AML-193 (cell line): Measurements from ENCODE around the gene MORF4L1.
"Not testable (repeated sequence)": the region's sequence is repeated elsewhere in the genome, so short reads cannot be mapped to it uniquely, and the experiment has no call there.

Experiments
- DNase-seq, 2 experiments: peaks; one replicate each; lab custom pipeline; 2025; lab: John Stamatoyannopoulos, UW

Gene MORF4L1, protein sequence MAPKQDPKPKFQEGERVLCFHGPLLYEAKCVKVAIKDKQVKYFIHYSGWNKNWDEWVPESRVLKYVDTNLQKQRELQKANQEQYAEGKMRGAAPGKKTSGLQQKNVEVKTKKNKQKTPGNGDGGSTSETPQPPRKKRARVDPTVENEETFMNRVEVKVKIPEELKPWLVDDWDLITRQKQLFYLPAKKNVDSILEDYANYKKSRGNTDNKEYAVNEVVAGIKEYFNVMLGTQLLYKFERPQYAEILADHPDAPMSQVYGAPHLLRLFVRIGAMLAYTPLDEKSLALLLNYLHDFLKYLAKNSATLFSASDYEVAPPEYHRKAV

DNA sequence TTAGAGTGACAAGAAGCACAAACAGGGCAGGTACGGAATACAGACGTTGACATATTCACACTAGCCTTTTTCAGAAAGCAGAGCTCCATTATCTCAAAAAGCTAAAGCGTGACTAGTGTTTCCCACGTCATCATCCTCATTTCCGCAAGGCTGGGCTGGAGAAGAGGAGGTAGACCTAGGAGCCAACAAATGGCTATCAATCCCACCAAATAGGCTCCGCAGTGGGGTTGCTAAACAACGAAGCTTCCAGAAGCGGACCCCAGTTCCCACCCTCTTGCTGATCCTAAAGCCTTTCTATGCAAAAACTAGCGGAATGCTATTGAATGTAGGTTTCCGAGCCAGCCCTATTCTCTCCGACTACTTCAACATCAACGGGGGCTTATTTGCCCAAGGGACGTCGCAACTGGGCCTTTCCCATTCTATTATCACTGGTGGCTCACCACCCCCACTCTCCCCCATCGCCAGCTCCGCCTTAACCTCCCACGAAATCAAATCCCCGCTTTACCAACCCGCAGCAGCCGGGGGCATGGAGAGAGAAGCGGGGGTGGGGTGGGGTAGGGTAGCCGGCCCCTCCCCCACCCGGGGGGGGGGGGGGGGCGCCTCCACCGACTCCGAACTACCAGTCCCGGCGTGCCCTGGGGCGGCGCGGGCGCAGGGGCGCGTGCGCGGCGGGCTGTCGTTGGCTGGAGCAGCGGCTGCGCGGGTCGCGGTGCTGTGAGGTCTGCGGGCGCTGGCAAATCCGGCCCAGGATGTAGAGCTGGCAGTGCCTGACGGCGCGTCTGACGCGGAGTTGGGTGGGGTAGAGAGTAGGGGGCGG, at the start of gene MORF4L1:
MORF4L1 (plus strand) TSS at position 736 of the 817 bp plus-strand sequence. CDS start 128 bp downstream, outside the sequence.
- peak; percentile 84 to 90 for DNase-seq

DNA sequence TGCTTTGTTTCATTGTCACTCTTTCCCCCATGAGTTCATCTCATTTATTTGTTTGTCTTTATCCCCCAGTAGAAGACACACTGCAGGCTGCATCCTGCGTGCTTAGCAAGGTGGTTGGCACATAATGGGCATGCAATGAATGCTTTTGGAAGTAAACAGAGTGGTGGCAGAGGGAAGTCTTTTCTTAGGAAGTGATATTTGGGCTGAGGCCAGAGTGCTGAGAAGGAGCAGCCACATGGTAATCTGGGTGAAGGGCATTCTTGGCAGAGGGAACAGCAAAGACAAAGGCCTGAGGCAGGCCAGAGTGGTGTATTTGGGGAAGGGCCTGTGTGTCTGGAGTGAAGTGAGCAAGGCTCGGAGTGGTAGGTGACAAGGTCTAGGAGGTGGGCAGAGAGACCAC, 43.8 kb upstream of the MORF4L1 start:
- DNase-seq, result no peak

DNA sequence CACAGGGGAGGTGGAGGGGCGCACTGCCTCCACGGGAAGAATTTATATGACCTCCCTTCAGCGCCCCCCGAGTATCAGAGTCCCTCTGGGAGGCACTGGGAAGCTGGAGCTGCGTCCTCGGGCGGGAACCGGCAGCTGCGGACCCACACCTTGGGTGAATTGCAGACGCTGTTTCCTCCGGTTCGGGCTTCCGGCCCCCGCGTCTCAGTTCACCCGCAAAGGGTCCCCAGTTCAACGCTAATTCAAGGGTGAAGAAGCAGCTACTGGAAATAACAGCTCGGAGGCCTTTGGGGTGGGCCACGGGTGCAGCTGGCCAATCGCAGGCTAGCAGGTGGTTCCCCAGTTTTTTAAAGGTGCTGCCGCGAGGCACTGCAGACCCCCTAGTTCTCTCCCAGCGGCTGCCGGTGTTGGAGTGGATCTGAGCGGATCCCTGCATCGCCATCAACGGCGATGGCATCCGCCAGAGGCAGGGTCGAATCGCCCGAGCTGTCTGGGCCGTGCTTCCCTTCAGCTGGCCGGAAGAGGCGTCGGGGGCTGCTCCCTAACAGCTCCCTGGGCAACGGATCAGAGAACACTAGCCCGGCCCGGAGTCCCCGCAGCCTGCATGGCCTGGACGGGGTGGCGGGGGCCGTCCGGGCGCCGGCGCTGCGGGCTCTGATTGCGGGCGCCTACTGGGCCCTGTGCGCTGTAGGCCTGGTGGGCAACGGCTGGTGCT, 42.0 kb upstream of the MORF4L1 start:
- DNase-seq, result no peak

DNA sequence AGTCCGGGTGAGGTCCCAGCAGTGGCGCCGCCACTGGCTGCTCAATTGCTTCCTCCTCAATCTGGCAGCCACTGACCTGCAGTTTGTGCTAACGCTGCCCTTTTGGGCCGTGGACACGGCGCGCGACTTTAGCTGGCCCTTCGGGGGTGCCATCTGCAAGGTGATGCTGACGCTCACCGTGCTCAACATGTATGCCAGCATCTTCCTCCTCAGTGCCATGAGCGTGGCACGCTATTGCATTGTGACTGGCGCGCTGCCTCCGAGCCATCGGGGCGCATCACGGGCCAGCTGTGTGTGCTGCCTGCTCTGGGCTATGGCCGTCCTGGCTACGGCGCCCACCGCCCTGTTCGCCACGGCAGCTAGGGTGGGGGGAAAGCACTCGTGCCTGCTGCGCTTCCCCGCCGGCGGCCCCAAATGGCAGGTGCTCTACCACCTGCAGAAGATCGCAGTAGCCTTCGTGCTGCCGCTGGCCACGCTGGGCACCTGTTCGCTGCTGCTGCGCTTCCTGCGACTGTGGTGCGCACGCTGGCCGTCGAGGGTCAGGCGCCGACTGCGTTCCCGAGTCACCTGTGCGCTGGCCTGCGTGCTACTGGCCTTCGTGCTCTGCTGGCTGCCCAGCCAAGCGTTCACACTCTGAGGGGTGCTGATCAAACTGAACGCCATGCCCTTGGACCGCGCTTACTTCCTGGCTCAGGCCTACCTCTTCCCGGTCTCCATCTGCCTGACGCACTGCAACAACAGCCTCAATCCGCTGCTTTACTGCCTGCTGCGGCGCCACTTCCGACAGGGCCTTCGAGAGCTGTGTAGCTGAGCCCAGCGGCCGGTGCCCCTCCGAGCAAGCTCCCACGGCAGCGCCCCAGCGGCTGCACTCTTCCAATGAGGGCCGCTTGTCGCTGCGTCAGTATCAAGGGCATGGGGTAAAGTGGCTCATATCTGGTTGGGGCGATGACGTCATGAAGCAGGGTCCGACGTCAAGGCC, 41.2 kb upstream of the MORF4L1 start:
- DNase-seq, result no peak

DNA sequence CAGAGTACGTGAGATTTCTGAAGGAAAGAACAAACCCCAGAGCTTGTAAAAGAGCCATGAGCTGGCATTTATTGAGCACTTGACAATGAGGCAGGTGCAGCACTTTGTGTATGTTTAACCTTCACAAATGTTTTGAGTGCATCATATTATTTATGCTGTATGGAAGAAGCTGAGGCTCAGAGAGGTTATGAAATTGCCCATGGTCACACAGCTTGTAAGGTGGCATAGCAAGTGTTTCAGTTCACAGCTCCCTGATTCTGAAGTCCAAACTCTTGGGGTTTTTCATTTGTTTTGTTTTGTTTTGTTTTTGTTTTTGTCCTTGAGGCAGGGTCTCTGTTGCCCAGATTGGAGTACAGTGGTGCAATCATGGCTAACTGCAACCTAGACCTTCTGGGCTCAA, 36.4 kb upstream of the MORF4L1 start:
- no peak for DNase-seq

DNA sequence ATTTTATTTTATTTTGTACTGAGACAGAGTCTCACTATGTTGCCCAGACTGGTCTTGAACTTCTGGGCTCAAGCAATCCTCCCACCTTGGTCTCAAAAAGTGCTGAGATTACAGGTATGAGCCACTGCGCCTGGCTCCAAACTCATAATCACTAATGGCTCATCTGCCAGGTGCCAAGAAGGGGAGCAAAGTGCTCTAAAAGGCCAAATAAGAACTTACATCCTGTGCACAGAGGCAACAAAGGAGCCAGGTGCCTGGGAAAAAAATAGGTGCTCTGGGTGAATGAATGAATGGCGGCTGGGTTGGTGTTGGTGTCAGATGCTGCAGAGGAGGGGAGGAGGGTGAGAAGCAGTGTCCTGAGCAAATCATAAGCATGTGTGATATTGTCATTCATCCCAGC, 35.6 kb upstream of the MORF4L1 start:
- no peak for DNase-seq

DNA sequence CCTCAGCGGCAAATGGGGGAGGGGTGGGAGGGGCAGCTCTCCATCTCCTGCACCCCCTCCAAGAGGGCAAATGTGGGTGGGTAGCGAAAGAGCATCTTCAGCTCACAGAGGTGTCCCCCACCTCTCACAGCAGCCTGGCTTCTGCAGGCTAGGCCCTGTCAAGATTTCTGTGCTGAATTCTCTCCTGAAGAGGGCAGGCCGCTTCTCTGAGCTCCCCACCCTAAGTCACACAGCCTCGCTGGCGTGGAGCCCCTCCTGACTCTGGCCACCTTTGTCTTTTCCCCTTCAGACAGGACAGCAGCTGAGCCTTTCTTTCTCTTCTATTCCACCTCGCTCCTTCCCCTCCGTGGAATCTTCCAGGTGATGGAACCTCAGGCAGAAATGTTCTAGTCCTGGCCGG, 35.1 kb upstream of the MORF4L1 start:
- no peak for DNase-seq

DNA sequence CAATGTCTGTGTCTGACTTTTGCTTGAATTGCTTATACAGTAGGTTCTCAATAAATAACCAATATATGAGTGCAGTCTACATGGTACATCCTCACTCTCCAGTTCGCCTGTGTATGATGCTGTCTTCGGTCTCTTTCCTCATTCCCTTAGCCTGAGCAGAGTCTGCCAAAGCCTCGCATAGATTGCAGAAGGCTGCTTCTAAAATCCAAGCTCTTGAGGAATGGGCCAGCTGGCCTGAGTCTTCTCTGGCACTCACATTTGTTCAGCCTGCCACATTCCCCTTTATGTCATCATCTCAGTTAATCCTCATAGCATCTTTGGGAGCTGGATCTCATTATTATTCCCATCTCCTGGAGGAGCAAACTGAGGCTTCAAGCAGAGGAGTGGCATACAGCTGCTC, 34.2 kb upstream of the MORF4L1 start:
- no peak for DNase-seq

DNA sequence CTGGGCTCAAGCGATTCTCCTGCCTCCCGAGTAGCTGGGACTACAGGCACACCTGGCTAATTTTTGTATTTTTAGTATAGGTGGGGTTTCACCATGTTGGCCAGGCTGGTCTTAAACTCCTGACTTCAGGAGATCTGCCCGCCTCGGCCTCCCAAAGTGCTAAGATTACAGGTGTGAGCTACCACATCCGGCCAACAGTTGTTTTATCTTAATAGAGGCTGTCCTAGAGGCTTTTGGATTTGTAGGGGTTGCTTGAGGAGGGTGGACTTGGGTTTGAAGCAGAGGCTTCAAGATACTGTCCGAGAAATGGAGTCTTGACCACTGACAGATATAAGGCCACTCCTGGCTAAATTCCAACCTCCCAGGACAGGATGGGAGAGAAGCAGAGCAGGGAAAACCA, 33.5 kb upstream of the MORF4L1 start:
- not testable (repeated sequence) for DNase-seq

DNA sequence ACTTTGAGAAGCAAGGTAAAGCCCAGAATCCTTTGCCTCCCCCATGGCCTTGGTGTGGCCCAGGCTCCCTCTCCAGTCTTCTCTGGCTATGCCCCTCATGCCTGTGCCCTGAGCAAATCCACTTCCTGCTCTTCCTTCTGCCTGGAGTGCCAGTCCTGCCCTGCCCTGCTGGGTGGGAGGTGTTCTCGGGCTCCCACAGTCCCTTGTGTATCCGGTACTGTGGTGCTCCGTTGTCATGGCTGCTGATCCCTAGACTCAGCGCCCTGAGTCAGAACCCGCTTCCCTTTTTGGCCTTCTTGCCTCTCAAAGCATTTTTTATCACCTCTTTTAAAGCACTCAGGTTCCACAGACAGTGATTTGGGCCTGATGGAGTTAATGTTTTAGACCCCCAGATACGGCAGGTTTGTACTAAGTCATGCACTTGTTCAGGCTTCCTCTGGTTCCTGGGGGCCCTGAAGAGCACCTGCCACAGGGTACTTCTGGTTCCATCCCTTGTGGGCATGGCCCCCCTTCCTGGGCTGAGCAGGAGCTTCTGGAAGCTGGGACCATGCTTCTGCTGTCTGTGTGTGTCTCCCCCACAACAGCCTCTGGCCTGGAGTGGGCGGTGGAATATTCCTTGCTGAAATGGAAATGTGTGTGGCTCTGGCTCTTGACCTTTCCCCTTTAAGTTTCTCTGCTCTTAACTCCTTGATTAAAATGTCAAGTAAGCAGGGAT, 31.9 kb upstream of the MORF4L1 start:
- DNase-seq, result no peak

DNA sequence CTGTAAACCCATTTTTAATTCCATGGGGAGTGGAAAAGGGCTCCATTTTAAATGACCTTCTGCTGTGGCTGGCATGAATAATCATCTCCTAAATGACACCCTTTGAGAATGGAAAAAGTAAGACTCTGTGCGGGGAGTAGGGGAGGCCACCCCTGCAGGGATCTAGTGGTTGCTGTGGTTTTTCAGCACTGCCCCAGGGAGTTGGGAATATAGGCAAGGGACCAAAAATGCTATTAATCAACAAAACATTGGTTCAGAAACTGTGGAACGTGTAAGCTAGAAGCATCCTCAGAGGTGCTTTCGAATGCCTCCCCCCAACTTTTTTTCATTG, 31.3 kb upstream of the MORF4L1 start:
- DNase-seq, result no peak

DNA sequence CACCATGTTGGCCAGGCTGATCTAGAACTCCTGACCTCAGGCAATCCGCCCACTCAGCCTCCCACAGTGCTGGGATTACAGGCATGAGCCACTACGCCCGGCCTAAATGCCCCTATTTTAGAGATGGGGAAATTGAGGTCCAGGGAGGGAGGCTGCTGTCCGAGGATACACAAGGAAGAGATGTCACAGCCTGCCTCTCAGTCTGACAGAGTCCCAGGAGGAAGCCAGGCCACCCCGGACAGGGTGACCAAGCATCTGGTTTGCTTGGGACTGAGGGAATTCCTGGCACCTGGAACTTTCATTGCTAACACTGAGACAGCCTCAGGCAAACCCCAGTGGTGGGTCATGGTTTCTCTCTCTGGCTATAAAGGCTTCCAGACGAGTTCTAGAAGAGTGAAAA, 30.8 kb upstream of the MORF4L1 start:
- DNase-seq, result no peak

DNA sequence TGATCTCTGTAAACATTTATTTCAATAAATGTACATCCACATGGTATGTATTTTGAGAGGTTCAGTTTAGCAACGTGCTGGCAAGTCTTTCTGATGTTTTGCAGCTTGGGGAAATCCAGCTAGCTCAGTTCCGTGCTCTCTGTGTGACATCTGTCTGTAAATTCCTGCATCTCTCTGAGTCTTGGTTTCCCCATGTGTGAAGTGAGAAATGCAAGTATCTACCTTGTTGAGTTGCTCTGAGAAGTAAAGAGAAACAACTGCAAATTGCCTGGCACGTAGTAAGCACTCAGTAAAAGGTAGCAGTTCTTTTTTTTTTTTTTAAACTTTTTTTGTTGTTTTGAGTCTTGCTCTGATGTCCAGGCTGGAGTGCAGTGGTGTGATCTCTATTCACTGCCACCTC, 30.2 kb upstream of the MORF4L1 start:
- DNase-seq, result no peak

DNA sequence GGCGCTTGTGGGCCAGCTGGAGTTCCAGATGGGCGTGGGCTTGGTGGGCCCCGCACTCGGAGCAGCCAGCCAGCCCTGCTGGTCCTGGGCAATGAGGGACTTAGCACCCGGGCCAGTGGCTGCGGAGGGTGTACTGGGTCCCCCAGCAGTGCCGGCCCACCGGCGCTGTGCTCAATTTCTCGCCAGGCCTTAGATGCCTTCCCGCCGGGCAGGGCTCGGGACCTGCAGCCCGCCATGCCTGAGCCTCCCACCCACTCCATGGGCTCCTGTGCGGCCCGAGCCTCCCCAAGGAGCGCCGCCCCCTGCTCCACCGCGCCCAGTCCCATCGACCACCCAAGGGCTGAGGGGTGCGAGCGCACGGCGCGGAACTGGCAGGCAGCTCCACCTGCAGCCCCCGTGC, 25.8 kb upstream of the MORF4L1 start:
- not testable (repeated sequence) for DNase-seq

DNA sequence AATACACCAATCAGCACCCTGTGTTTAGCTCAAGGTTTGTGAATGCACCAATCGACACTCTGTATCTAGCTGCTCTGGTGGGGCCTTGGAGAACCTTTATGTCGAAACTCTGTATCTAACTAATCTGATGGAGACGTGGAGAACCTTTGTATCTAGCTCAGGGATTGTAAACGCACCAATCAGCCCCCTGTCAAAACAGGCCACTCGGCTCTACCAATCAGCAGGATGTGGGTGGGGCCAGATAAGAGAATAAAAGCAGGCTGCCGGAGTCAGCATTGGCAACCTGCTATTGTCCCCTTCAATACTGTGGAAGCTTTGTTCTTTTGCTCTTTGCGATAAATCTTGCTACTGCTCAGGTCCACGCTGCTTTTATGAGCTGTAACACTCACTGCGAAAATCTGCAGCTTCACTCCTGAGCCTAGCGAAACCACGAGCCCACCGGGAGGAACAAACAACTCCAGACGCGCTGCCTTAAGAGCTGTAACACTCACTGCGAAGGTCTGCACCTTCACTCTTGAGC, 25.2 kb upstream of the MORF4L1 start:
- DNase-seq, result not testable (repeated sequence)

DNA sequence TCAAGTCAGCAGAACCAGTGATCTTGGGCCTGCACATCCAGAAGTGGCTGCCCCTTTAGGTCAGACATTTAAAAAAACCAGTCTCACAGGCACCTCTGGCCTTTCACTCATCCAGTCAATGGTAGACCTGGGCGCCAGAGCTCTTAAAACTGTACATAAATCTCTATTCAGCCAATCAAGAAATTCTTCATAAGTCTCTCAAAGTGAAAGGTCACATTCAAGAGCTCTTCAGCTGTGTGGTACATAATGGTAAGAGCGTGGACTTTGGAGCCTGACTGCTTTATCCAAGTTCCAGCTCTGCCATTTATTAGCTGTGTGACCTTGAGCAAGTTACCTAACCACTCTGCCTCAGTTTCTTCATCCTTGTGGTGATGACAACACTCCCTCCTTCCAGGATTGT, 22.3 kb upstream of the MORF4L1 start:
- DNase-seq, result no peak

DNA sequence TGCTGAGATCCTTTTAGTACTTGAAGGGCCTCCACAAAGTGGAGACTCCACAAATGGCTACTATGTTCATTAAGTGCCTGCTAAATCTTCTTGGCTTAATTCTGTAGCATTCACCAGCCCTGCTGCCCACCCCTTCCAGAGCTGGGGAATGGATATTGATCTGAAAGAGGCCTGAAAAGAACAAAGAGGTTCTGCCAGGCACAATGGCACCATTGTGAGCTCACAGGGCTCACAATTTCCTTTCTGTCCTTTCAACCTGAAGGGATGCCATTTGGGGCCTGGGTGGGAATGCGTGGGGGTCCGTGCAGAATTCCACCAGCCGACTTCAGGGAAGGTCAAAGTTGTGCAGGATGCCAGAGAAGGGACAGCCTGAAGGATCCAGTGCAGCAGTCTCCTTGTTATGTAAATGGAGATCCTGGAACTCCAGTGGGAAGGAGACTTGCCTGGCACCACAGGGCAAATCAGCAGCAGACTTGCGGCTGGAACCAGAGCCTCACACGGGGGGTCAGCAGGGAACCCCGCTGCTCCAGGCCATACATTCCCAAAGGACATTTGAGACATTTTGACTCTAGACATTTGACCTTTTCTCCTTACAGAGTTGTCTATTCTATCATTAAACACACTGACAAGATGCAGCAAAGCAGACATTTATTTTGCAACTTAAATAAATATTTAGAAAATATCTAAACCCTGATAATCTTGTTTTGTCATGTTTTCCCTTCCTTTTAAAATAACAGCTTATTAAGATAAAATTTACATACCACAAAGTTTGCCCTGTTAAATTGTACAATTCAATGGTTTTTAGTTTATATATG, 21.5 kb upstream of the MORF4L1 start:
- DNase-seq, result no peak

DNA sequence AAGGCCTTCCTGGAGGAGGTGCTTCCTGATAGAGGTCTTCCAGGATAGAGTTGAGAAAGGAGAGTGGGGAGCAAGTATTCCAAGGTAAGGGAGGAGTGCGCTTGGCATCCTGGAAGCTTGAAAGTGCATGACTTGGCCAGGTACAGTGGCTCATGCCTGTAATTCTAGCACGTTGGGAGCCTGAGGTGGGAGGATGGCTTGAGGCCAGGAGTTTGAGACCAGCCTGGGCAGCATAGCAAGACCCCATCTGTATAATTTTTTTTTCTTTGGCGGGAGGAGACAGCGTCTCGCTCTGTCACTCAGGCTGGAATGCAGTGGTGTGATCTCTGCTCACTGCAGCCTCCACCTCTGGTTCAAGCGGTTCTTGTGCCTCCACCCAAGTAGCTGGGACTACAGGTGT, 19.2 kb upstream of the MORF4L1 start:
- no peak for DNase-seq

DNA sequence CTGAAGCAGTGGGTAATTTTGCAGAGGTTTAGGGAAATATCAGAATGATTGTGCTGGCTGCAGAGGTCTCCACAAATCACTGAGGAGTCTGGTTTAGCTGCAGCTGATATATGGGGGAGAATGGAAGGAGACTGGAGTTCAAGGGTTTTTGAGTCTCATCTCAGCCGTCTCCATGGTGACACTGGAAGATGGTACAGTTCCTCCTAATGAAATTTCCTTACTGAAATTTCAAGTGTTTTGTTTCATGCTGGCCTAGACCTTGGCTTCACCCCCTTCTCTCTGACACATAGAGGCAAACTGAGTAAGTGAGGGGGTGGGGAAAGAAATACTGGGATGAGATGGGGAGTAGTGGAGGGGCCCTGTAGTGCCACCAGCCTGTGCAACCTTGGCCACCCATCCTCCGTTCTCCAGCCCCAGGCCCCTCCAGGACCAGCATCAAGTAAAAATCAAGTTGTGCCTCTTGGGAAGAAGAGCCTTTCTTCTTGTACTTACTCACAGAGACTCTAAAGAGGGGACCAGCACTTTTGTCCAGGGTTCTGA, 17.8 kb upstream of the MORF4L1 start:
- DNase-seq, result no peak

DNA sequence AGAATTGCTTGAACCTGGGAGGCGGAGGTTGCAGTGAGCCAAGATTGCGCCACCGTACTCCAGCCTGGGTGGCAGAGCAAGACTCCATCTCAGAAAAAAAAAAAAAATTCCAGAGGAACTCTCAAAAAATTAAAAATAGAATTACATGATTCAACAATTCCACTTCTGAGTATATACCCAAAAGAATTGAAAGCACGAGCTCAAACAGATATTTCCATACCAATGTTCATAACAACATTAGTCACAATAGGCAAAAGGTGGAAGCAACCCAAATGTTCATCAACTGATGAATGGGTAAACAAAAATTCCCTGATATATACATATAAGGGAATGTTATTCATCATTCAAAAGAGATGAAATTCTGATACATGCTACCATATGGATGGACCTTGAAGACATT, 16.9 kb upstream of the MORF4L1 start:
- no peak for DNase-seq
